GM12878 (cell line): ENCODE results near the gene GATA2. TPM values are rescaled to one million over a fixed set of nuclear protein-coding genes. Genes with fewer than 3 reads are reported as not detected.

Source experiments
- ATAC-seq: fragments of 200-7000 bp; cut with Tn5 transposase; 3 replicates; pipeline ENCODE4 v1.9.1; 2020; ENCODE audit warnings: mild to moderate bottlenecking, moderate library complexity
- BruUV-seq: library from RNA; stranded (reverse); fragments of 400-500 nt; replicated peaks from 2 replicates; lab custom pipeline; 2021; lab: Mats Ljungman, UMichigan
- CTCF ChIA-PET: fragments of 300-600 bp; sonication (Branson Sonifier 250); formaldehyde crosslinking; extraction: SDS; loops from one replicate; lab custom pipeline; 2021; ENCODE audit warnings: inconsistent platforms; lab: Yijun Ruan, JAX
- POLR2A ChIA-PET: fragments of 350-600 bp; formaldehyde crosslinking; extraction: SDS; loops from one replicate; lab custom pipeline; 2021; ENCODE audit warnings: inconsistent platforms; lab: Charles Lee
- RAD21 ChIA-PET: fragments of 300-600 bp; sonication (Branson Sonifier 250); formaldehyde crosslinking; loops from one replicate; lab custom pipeline; 2023; ENCODE audit warnings: antibody characterized with exemption; ENCODE audit not compliant: unreplicated experiment; lab: Charles Lee
- SMC1A ChIA-PET: fragments of 300-600 bp; sonication (Branson Sonifier 250); formaldehyde crosslinking; loops from one replicate; lab custom pipeline; 2023; ENCODE audit not compliant: unreplicated experiment, uncharacterized antibody; lab: Charles Lee
- DNase-seq: peaks from one replicate; pipeline ENCODE4 v3.0.0-alpha.2; 2011; ENCODE audit warnings: low read depth, low spot score
- FAIRE-seq: peaks from 3 replicates; lab custom pipeline; 2011; peaks lifted over from hg19 to GRCh38; lab: Jason Lieb, UNC
- H2AFZ ChIP-seq: 2 replicates; pipeline ENCODE4 v1.6.0; 2011; ENCODE audit warnings: low read depth, low read length, control low read depth; ENCODE audit not compliant: control insufficient read depth
- H3K27ac ChIP-seq: 2 replicates; pipeline ENCODE4 v1.5.1; 2011; ENCODE audit warnings: control low read depth; ENCODE audit not compliant: control insufficient read depth, insufficient read depth
- H3K27me3 ChIP-seq, 2 experiments: replicated peaks in 1 of 2; 2 replicates each; pipeline versions ENCODE4 v1.6.0 to v1.6.1; 2011; ENCODE audit warnings: low read length in 1 of 2; ENCODE audit not compliant: control insufficient read depth in 2 of 2, insufficient read depth in 2 of 2
- H3K36me3 ChIP-seq, 2 experiments: 2 replicates each; pipeline ENCODE4 v1.5.1; 2011; ENCODE audit warnings: low read length in 1 of 2; ENCODE audit not compliant: control insufficient read depth in 2 of 2, insufficient read depth in 2 of 2
- H3K4me1 ChIP-seq: 2 replicates; pipeline ENCODE4 v1.6.1; 2011; ENCODE audit warnings: mild to moderate bottlenecking, low read length, moderate library complexity, mixed read lengths; ENCODE audit not compliant: control insufficient read depth, insufficient read depth
- H3K4me2 ChIP-seq: 2 replicates; pipeline ENCODE4 v1.6.0; 2011; ENCODE audit warnings: control low read depth; ENCODE audit not compliant: control insufficient read depth, insufficient read depth
- H3K4me3 ChIP-seq: fragments of 200-600 bp; sonication (generic); 2 replicates; pipeline ENCODE4 v1.5.1; 2016
- H3K79me2 ChIP-seq: 2 replicates; pipeline ENCODE4 v1.6.0; 2011; ENCODE audit warnings: low read length; ENCODE audit not compliant: control insufficient read depth, insufficient read depth
- H3K9ac ChIP-seq: 2 replicates; pipeline ENCODE4 v1.8.0; 2011; ENCODE audit warnings: low read length, control low read depth, mixed read lengths; ENCODE audit not compliant: control insufficient read depth, insufficient read depth
- H3K9me3 ChIP-seq: replicated peaks from 3 replicates; pipeline ENCODE4 v1.5.1; 2011; ENCODE audit warnings: mild to moderate bottlenecking, low read length; ENCODE audit not compliant: control insufficient read depth, insufficient read depth
- H4K20me1 ChIP-seq: 2 replicates; pipeline ENCODE4 v1.6.0; 2011; ENCODE audit not compliant: control insufficient read depth, insufficient read depth
- NRF1 ChIP-seq: conservative IDR thresholded peaks from 2 replicates; pipeline ENCODE4 v1.6.1; 2011; ENCODE audit warnings: mild to moderate bottlenecking, low read depth, low read length, improper control_type of control experiment
- WRNIP1 ChIP-seq: IDR thresholded peaks from 2 replicates; pipeline ENCODE4 v1.6.1; 2011; ENCODE audit warnings: low read depth, low read length, improper control_type of control experiment, borderline replicate concordance
- WGBS: methylation state at CpG from one replicate; pipeline ENCODE4 v1.1.6; 2016; ENCODE audit warnings: low lambda C conversion rate; ENCODE audit not compliant: insufficient replicate concordance, insufficient coverage; ENCODE audit errors: missing lambda C conversion rate; 5-methylcytosine and 5-hydroxymethylcytosine counted together
- in situ Hi-C: fragments of 300-500 bp; cut with MboI; formaldehyde crosslinking; loops from 9 replicates; pipeline ENCODE4 v1.14.3; 2018; ENCODE audit warnings: mixed read lengths
- intact Hi-C: fragments of 100-400 bp; cut with micrococcal nuclease; formaldehyde crosslinking; loops from one replicate; pipeline ENCODE4 v1.14.2; 2022; ENCODE audit not compliant: unreplicated experiment
- polyA plus RNA-seq, 11 experiments: library from polyadenylated mRNA; depleted of rRNA in 4 of 11; unstranded in 6 of 11; stranded (reverse) in 5 of 11; fragments of >200 nt; fragmentation: Nextera tagmentation in 4 of 11; fragmentation: Illumina TruSeq in 1 of 11; extraction: Ambion mirVana in 4 of 11; extraction: Trizol in 1 of 11; gene quantifications; 1 replicate in 1 of 11; 2 replicates in 10 of 11; pipeline versions ENCODE4 v1.2.1 to v1.2.3, GENCODE V29; 2011 to 2016; ENCODE audit warnings: inconsistent platforms in 2 of 11, missing spikeins in 2 of 11, low read depth in 1 of 11
- total RNA-seq, 4 experiments: library from RNA; depleted of rRNA in 3 of 4; stranded (reverse); fragments of >200 nt in 3 of 4; fragmentation: Illumina TruSeq in 1 of 4; extraction: Trizol in 1 of 4; gene quantifications; 2 replicates each; pipeline versions ENCODE4 v1.2.1 to v1.2.3, GENCODE V29; 2013 to 2021
- TF ChIP-seq, protein P1 (sequence below): fragments of 450-650 bp; IDR thresholded peaks from 2 replicates; pipeline ENCODE4 v1.6.1; 2017; ENCODE audit warnings: mild to moderate bottlenecking

Gene GATA2
- total and polyA plus RNA-seq, 10 of the 15 experiments (the other 5 are each of a cell fraction or from before 2014, with no cell fraction given): 0.56 TPM; not detected in 9

DNA sequence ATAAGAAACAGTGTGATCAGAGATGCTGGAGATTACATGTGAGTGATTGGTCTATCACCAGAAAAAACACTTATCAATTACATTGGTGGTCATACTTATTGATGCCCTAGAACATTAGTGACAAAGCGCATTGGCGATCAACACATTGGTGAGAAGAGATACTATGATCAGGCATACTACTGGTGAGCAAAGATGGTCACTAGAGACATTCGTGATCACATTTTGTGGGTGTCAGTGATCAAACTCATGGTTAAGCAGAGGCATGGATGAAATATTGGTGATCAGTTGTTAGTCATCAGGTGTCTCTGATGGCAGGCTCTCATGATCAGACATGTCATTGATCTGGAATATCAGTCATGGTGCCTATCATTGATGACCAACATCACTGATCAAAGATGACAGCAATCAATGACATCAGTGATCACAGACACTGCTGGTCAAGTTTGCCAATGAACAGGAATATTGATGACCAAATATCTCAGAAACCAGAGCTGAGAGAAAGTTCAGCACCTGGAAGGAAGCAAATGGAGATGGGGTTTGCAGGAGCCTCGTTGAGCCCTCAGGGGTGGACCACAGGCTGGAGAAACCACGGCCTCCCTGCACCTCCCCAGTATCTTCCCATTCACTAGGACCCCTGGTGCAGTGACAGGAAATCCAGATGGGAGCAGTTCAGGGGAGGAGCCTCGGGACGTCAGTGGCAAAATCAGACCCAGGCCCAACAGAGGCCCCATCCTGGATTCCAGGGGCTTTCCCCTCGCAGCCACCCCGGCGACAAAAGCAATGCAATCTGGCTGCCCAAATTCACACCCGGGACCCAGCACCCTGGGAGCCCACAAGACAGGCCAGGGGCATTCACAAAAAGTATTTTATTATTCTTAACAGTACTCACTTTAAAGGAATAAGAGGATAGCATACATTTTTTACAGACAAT, 14.2 kb downstream of the GATA2 start (continued):
- no peak for TF ChIP-seq NRF1
- TF ChIP-seq, protein P1, sequence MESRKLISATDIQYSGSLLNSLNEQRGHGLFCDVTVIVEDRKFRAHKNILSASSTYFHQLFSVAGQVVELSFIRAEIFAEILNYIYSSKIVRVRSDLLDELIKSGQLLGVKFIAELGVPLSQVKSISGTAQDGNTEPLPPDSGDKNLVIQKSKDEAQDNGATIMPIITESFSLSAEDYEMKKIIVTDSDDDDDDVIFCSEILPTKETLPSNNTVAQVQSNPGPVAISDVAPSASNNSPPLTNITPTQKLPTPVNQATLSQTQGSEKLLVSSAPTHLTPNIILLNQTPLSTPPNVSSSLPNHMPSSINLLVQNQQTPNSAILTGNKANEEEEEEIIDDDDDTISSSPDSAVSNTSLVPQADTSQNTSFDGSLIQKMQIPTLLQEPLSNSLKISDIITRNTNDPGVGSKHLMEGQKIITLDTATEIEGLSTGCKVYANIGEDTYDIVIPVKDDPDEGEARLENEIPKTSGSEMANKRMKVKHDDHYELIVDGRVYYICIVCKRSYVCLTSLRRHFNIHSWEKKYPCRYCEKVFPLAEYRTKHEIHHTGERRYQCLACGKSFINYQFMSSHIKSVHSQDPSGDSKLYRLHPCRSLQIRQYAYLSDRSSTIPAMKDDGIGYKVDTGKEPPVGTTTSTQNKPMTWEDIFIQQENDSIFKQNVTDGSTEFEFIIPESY: no peak

- no peaks in the 10 kb centered on the region for H4K20me1 ChIP-seq
- H3K9me3 ChIP-seq: no peaks in the 10 kb centered on the region
- H3K27ac ChIP-seq: no peak overlapping the region
- H3K4me2 ChIP-seq: no peak overlapping the region
- H2AFZ ChIP-seq: no peak overlapping the region
- no peaks in the 10 kb centered on the region for H3K79me2 ChIP-seq
- ChIA-PET CTCF (interaction anchor here (1.3 kb wide), 1 partner anchor 14 kb away, joined by 3 read pairs; no protein-coding TSS in a partner anchor), SMC1A (no interaction called here), RAD21 (no interaction called here), POLR2A (no interaction called here)
- H3K9ac ChIP-seq: no peak overlapping the region
- WGBS: 3% methylated on average over 5 of the region's 5 CpGs
- ATAC-seq (no peak), FAIRE-seq (no peak), DNase-seq (no peak)
- H3K27me3 ChIP-seq: peaks cover 0 to 3% of the 10 kb centered on the region in 2 experiments; a peak in 3 of 4 replicates
- no TSS peak for BruUV-seq
- intact Hi-C loops (no loop called here), in situ Hi-C loops (no loop called here)
- H3K4me3 ChIP-seq: no peak overlapping the region
- no peaks in the 10 kb centered on the region for H3K36me3 ChIP-seq
- TF ChIP-seq WRNIP1: no peak
- no peaks in the 10 kb centered on the region for H3K4me1 ChIP-seq
Observed at GRCh38 chr3:128476659-128477058, 16.3 kb downstream of the GATA2 start.
